HuH-7 (cell line): ENCODE data around the gene SPAST.
A peak's percentile ranks its signal among the peaks of the same experiment; 100 is the strongest.
"Not testable (repeated sequence)": the region's sequence is repeated elsewhere in the genome, so short reads cannot be mapped to it uniquely, and the experiment has no call there.

Source experiments
- DNase-seq: peaks from one replicate; pipeline ENCODE4 v3.0.0; 2011; ENCODE audit warnings: low spot score

Gene SPAST, protein sequence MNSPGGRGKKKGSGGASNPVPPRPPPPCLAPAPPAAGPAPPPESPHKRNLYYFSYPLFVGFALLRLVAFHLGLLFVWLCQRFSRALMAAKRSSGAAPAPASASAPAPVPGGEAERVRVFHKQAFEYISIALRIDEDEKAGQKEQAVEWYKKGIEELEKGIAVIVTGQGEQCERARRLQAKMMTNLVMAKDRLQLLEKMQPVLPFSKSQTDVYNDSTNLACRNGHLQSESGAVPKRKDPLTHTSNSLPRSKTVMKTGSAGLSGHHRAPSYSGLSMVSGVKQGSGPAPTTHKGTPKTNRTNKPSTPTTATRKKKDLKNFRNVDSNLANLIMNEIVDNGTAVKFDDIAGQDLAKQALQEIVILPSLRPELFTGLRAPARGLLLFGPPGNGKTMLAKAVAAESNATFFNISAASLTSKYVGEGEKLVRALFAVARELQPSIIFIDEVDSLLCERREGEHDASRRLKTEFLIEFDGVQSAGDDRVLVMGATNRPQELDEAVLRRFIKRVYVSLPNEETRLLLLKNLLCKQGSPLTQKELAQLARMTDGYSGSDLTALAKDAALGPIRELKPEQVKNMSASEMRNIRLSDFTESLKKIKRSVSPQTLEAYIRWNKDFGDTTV

DNA sequence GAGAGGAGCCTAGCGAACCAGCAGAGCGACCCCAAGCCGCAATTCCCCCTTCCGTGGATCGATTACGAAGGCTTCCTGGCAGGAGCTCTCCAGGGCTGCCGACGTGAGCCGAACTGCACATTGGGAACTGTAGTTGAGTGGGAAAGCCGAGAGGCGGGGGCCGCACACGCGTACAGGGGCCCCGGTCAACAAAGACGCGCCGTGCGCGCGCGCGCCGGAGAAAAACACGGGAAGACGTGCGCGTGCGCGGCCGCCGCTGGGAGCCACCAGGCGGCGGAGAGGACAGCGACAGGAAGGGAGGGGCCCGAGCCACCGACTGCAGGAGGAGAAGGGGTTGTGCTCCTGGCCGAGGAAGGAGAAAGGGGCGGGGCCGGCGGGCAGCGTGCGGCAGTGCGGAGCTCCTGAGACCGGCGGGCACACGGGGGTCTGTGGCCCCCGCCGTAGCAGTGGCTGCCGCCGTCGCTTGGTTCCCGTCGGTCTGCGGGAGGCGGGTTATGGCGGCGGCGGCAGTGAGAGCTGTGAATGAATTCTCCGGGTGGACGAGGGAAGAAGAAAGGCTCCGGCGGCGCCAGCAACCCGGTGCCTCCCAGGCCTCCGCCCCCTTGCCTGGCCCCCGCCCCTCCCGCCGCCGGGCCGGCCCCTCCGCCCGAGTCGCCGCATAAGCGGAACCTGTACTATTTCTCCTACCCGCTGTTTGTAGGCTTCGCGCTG is at the start of gene SPAST:
Gene SPAST (plus strand): TSS at position 247 of the 711 bp plus-strand sequence. CDS start 276 bp downstream, at position 523.
- peak; percentile 92 for DNase-seq

DNA sequence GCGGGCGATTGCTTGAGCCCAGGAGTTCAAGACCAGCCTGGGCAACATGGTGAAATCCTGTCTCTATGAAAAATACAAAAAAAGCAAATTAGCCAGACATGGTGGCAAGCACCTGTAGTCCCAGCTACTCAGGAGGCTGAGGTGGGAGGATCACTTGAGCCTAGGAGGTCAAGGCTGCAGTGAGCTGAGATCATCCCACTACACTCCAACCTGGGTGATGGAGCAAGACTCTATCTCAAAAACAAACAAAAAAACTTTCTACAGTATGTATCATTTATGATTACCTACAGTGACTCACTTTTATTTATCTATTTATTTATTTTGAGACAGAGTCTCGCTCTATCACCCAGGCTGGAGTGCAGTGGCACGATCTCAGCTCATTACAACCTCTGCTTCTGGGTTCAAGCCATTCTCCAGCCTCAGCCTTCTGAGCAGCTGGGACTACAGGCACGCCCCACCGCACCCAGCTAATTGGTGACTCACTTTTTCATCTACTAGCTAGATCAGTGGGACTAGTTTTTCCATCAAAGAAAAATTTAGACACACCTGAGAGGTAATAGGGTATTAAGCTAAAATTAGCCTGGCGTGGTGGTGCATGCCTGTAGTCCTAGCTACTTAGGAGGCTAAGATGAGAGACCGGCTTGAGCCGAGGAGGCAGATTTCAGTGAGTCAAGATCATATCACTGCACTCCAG is 44.4 kb upstream of the SPAST start:
- not testable (repeated sequence) for DNase-seq

DNA sequence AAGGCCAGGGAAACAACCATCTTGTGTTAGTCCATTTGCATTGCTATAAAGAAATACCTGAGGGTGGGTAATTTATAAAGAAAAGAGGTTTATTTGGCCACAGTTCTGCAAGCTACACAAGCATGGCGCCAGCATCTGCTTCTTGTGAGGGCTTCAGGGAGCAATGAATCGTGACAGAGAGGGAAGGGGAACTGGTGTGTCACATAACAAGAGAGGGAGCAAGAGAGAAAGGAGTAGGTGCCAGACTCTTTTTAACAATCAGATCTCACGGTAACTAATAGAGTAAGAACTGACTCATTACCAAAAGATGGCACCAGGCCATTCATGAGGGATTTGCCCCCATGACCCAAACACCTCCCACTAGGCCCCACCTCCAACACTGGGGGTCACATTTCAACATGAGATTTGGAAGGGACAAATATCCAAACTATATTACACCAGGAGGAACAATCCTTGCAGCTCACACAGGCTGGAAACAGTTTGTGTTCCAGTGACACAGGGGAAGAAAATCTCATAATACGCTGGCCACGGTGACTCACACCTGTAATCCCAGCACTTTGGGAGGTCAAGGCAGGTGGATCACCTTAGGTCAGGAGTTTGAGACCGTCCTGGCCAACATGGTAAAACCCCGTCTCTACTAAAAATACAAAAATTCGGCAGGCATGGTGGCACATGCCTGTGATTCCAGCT is 29.0 kb upstream of the SPAST start:
- not testable (repeated sequence) for DNase-seq

- DNase-seq = peak; percentile 80
Measured at GRCh38 chr2:32039447-32040219, 23.7 kb upstream of the SPAST start, which contains the start of gene DPY30. DPY30 (minus strand) TSS chr2:32039805; CDS start chr2:32039456, 349 bp downstream.

DNA sequence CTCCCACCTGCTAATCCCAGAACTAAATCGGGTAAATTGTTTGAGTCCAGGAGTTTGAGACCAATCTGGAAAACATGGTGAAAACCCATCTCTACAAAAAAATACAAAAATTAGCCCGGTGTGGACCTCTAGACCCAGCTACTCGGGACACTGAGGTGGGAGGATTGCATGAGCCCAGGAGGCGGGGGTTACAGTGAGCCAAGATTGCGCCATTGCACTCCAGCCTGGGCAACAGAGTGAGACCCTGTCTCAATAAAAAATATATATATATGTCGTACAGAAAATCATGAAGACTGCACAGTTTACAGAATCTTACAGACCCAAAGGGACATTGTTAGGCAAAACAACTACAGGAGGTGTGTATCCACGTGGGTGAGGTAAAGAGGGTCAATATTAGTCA is 19.8 kb upstream of the SPAST start:
- DNase-seq = no peak

DNA sequence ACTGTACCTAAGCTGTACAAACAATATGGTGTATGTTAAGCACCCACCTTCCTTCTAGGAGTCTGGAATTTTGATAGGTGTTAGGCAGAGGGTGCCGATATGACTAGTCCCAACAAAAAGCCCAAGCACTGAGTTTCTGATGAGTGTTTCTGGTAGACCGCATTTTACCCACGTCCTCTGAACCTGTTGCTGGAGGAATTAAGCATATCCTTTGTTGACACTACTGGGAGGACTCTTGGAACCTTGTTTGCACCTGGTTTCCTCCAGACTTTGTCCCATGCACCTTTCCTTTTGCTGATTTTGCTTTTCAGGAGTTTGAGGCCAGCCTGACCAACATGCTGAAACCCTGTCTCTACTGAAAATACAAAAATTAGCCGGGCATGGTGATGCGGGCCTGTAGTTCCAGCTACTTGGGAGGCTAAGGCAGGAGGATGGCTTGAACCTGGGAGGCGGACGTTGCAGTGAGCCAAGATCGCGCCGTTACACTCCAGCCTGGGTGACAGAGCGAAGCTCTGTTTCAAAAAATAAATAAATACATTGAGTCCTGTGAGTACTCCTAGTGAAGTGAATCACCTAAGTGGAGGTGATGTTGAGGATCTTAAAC is 11.4 kb upstream of the SPAST start:
- no peak for DNase-seq

DNA sequence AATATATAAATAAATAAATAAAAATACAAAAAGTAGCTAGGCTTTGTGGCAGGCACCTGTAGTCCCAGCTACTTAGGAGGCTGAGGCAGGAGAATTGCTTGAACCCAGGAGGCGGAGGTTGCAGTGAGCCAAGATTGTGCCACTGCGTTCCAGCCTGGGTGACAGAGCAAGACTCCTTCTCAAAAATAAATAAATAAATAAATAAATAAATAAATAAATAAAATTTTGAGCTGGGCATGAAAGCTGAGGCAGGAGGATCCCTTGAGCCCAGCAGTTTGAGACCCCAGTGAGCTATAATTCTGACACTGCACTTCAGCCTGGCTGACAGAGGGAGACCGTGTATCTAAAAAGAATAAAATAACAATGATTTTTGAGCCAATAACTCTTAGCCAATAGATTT is 8.8 kb upstream of the SPAST start:
- not testable (repeated sequence) for DNase-seq

DNA sequence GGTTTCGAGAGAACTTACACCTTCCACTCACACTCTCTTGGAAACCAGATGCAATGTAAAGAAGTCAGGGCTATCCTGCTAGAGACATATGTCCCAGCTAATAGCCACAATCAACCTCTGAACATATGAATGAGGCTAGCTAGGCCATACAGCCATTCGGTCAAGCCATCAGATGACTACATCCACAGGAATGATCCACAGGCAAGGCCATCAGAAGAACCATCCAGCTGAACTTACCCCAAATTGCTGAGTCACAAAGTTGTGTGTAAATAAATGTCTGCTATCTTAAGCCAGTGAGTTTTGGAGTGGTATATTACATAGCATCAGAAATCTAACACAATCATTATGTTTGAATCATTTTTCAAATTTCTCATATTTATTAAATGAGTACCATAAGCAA is 5.2 kb upstream of the SPAST start:
- DNase-seq = no peak

DNA sequence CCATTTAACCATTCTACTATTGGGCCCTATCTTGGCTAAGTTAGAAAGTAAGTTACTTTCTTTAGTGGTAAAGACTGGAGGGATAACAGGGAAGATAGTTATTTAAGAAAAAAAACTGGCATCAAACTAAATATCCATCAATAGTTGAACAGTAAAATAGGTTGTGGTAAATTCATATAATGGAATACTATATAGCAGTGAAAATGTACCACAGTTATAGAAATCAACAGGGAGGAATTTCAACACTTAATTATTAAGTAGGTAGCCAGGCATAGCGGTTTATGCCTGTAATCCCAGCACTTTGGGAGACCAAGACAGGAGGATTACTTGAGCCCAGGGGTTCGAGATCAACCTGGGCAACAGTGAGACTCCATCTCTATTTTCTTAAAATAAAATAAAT is 3.1 kb upstream of the SPAST start:
- no peak for DNase-seq

GRCh38 chr2:32061430-32061829 is 1.9 kb upstream of the SPAST start:
- no peak for DNase-seq

DNA sequence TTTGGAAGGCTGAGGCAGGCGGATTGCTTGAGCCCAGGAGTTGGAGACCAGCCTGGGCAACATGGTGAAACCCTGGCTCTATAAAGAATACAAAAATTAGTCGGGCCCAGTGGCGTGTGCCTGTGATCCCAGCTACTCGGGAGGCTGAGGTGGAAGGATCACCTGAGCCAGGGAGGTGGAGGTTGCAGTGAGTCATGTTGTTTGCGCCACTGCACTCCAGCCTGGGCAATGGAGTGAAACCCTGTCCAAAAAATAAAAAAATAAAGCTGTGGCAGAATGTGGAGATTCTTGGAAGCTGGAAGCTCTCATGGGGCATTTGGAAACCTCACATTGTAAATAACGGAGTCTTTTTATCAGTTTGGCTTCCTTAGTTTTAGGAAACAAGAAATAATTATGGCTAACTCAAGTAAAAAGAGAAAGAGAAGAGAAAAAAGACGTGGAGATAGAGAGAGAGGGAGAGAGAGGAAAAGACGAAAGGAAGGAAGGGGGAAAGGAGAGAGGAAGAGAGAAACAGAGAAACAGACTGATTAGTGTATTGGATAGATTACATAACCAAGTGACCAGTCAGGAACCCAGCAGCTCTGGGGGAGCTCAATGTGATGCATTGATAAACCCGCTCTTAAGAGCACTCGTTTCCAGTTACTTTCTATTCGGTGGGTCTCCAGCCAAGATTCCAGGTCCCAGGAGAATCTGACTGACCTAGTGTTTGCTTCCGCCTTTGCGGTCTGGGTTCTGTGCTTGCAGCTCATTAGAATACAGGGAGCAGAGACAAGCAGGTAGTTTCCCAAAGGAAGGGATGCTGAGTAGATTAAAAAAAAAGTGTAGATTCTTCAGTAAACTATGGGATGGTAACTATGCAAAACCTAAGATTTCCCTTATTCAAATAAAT is 1.1 kb upstream of the SPAST start:
- DNase-seq = peak; percentile 58

GRCh38 chr2:32064021-32064601 is 755 bp downstream of the SPAST start:
- DNase-seq = peak; percentile 35

DNA sequence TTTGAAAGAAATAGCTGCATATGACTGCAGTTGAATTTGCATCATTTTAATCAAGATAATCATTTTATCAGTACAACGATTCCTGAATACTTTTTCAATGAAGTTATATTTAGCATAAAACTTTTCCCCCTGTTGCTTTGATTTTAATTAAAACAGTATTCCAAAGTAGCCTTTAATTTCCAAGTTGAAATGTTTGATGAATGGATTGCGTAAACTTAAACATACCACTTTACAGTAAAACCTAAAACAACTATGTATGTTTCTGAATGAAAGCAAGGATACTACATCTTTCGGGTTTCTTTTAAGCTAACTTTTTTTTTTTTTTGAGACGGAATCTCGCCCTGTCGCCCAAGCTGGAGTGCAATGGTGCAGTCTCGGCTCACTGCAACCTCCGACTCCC is 1.4 kb downstream of the SPAST start:
- DNase-seq = no peak

- no peak for DNase-seq
Measured at GRCh38 chr2:32067549-32067948, 4.2 kb downstream of the SPAST start.

DNA sequence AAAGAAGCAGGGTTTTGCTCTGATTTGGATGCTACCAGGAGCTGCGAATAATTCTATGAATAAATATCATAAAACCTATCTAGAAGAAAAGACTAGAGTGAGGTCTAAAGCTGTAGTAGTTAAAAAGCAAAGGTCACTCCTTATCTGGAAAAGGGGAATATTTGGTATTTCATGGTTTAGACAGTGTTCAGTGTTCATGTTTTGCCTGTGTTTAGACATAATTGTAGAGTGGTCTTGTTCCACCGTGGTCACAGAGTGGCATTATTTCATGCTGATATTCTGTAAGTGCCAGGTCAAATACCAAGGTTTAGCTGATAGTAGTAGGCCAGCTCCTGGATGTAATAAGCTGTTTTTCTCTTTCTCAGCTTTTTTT is 10.8 kb downstream of the SPAST start:
- no peak for DNase-seq

DNA sequence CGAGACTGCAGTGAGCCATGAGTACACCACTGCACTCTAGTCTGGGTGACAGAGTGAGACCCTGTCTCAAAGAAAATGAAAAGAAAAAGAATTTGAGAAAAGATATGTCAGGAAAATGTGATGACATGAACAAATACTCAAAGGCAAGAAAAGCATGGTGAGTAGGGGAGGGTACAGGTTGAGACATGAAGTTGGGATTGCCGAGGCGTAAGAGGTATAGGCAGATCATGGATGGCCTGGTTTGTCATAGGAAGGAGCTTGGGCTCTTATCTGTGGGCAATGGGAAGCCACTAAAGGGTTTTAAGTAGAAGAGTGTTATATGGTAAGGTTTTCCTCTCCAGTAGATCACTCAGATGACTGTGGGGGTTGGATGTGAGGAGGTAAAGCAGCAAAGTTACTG is 32.3 kb downstream of the SPAST start:
- no peak for DNase-seq

GRCh38 chr2:32108111-32108510 is 44.8 kb downstream of the SPAST start:
- no peak for DNase-seq

- DNase-seq = no peak
Measured at GRCh38 chr2:32118055-32118454, 54.7 kb downstream of the SPAST start.

GRCh38 chr2:32119161-32119560 is 55.8 kb downstream of the SPAST start:
- DNase-seq = no peak
